H54 (cell line): ENCODE data around the gene AMPH.
A peak's percentile ranks its signal among the peaks of the same experiment; 100 is the strongest.

Experiments
- DNase-seq: peaks from one replicate; pipeline ENCODE4 v3.0.0; 2011; ENCODE audit warnings: low spot score, mixed read lengths; ENCODE audit not compliant: insufficient read length
- FAIRE-seq: peaks from 3 replicates; lab custom pipeline; 2011; peaks lifted over from hg19 to GRCh38; lab: Jason Lieb, UNC
- POLR2A ChIP-seq: IDR thresholded peaks from 2 replicates; pipeline ENCODE4 v1.6.1; 2011; ENCODE audit warnings: low read depth, mild to moderate bottlenecking, low read length

AMPH gene

DNA sequence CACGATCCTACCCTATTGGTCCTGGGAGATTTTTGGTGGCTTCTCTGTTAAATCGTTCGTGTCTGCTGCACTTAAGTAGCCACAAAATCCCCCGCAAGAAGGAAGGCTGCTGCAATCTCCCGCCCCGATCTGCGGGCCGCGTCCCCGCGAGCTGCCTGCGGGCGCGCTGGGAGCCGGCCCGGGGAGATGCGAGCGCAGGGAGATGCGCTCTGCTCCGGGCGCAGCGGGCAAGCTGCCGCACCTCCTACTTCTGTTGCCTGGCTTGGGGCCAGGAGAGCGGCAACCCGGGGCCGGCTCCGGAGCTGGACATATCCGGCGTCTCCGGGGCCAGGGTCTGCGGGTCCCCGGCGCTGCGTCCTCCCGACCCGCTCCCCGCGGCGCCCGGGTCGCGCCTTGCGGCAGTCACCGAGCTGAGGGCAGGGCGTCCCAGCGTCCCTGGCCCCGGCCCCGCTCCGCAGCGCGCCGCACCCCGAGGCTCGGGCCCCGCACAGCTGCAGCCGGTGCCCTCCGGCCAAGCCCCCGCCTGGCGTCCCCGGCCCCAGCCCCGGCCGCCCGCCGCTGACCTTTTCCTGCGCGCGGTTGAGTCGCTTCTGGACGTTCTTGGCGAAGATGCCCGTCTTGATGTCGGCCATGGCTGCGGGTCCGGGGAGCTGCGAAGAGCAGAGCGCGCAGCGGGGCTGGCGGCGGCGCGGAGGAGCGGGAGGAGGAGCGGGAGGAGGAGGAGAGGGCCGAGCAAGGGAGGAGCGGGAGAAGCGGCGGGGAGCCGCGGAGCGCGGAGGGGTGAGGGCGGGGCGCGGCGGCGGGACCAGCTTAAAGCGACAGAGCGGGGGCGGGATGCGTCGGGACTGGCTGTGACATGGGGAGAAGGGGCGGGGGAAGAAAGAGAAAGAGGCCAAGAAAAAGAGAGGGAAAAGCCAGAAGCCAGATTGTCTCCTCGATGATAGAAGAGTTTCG, at the start of gene AMPH:
Gene AMPH, minus strand, starts transcription at position 654 of the 954 bp plus-strand sequence. Its CDS starts 22 bp downstream, at position 632.
- peak; percentile 72 for TF ChIP-seq POLR2A
- peak; percentile 30 for DNase-seq
- no peak for FAIRE-seq

- no peak for TF ChIP-seq POLR2A
- FAIRE-seq, result no peak
- no peak for DNase-seq
These were observed 48.2 kb upstream of the AMPH start for GRCh38 chr7:38679419-38679818.

- FAIRE-seq (no peak), DNase-seq (no peak)
These were observed 47.5 kb upstream of the AMPH start for GRCh38 chr7:38678698-38679054.

DNA sequence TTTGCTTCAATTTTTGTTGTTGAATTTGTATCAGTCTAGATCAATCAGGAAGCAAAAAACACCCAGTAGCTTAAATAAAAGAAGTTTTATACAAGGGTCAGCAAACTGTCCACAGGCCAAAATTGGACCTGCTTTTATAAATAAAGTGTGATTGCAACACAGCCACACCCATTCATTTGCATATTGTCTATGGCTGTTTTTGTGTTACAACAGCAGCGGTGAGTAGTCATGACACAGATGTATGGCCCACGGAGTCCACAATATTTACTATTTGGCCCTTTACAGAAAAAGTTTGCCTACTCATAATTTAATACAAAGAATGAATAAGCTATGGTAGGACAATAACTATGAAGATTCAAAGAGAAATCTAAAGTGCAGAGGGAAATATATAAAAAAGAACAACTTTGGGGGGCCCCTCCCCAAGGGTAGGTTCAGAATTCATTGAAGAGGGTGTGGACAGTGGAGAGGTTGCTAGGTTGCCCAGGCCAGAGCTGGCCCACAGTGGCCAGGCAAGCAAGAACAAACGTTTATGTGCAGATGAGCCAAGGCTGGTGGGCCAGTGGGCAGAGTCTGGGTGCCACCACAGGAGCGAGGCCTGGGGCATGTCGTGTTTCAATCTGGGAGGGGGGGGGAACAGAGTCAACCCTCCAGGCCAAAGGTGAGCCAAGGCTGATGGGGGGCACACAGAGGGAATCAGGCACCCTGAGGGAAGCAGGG, 47.0 kb upstream of the AMPH start:
- FAIRE-seq, result no peak
- no peak for DNase-seq
- TF ChIP-seq POLR2A, result no peak

More at GRCh38 chr7:38678698-38679054, 47.5 kb upstream of the AMPH start:
- no peak for TF ChIP-seq POLR2A

DNA sequence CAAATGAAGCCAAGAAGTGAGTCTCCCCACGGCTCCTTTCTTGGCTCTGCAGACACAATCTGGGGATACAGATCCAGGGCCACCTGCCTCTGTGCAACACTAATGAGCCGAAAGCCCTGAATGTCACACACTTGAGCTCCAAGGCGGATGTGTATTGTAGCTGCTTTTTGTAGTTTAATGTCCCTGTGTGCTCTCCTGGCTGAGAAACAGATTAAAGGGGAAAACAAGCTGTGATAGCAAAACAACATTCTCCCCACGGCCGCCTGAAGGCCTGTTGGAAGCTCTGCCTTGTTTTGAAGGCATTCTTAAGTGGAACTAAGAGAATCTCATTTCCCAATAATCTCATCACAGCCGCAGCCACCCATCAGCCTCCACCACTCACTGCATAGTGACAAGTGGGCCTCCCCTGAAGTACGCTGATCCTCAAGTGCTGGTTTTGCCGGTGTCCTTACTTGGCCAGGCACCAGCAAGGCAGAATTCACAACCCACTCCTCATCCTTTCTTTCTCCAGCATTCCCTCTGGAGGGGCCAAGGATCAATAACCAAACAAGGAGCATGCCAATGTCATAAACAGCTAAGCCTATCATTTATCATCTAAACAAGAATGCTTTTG, 44.4 kb upstream of the AMPH start:
- DNase-seq, result no peak
- no peak for FAIRE-seq

GRCh38 chr7:38674513-38674912, 43.3 kb upstream of the AMPH start:
- DNase-seq (no peak), FAIRE-seq (no peak)
- no peak for TF ChIP-seq POLR2A

More for the DNA sequence above, 44.4 kb upstream of the AMPH start:
- TF ChIP-seq POLR2A, result no peak

DNA sequence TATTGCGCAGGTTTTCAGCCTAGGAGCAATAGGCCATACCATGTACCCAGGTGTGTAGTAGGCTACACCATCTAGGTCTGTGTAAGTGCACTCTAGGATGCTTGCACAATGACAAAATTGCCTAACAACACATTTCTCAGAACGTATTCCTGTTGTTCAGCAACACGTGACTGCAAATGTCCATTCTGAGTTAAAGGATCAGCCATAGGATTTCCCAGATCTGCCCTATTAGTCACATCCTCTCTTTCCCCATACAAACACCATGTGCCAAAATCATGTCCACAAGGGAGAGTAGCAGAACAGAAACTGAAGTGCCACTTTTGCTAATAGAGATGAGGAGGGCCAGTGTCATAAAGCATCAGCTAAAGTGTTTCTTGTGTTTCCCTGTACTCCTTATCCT, 42.6 kb upstream of the AMPH start:
- DNase-seq (peak; percentile 47), FAIRE-seq (no peak)
- no peak for TF ChIP-seq POLR2A

DNA sequence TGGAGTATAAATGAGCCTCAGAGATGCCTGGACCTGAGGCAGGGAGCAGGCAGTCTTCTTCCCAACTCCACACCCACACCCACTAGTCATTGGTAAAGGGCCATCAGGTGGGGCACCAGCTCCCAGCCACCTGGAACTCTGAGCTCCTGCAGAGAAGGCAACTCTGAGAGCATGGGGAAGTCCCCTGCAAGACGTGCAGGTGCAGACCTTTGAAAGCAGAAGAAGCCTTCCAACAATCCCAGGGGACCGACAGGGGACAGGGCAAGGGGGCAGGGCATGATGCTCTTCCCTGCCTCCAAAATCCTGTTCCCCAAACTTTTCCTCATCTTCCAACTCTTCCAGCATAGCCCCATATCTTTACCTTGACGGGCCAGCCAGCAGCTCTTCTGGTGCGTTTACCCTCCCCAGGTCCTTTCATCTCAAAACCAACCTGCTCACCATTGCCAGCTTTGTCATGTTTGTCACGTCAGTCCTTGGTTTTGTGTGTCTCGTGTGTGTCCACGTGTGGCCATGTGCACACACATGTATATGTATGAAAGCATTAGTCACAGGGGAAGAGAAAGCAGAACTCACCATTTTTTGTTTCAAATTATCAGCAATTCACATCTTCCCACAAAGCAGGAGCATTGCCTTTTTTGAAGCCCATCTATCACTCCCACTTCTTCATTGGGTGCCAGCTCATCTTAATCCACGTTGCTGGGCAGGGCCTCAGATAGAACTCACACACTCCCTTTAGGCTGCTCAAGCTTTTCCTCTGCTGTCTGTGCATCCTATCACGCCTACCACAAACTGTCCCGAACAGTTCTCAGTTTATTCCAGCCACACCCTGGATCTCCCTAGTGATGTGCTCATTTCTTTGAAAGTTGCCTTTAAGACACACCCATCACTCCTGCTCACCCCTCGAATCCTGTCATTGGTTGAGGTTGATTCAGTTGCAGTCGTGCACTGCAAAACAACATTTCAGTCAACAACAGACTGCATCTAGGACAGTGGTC, 41.0 kb upstream of the AMPH start:
- no peak for DNase-seq
- no peak for TF ChIP-seq POLR2A
- FAIRE-seq, result no peak

GRCh38 chr7:38669965-38670520, 38.9 kb upstream of the AMPH start:
- TF ChIP-seq POLR2A, result no peak
- FAIRE-seq, result no peak

GRCh38 chr7:38664972-38665371, 33.8 kb upstream of the AMPH start:
- no peak for DNase-seq
- no peak for FAIRE-seq
- TF ChIP-seq POLR2A, result no peak

More at GRCh38 chr7:38669965-38670520, 38.9 kb upstream of the AMPH start:
- no peak for DNase-seq

GRCh38 chr7:38660427-38661099, 29.4 kb upstream of the AMPH start:
- DNase-seq (peak; percentile 21), FAIRE-seq (no peak)
- TF ChIP-seq POLR2A, result no peak

- DNase-seq, result no peak
- no peak for FAIRE-seq
- no peak for TF ChIP-seq POLR2A
These were observed 28.8 kb upstream of the AMPH start for GRCh38 chr7:38659931-38660330.
